Natural killer cell (primary cell): ENCODE data around the gene FOXD4. TPM values are rescaled to one million over a fixed set of nuclear protein-coding genes. Genes with fewer than 3 reads are reported as not detected.
"Not testable (repeated sequence)": the region's sequence is repeated elsewhere in the genome, so short reads cannot be mapped to it uniquely, and the experiment has no call there.

Experiments
- ATAC-seq, 3 donors: fragments of 150-1000 bp in 2 of 3; fragments of 200-7000 bp in 1 of 3; cut with Tn5 transposase; 1 replicate in 1 of 3; 2 replicates in 2 of 3; pipeline ENCODE4 v1.10.0; 2021; ENCODE audit warnings: mild to moderate bottlenecking in 2 of 3, moderate library complexity in 2 of 3
- DNase-seq, 2 donors: peaks; one replicate each; pipeline versions ENCODE4 v3.0.0 to v3.0.0-alpha.2; 2013 to 2021; ENCODE audit warnings: mixed read lengths in 1 of 2
- H3K27ac ChIP-seq: one replicate; pipeline ENCODE4 v1.5.1; 2013; ENCODE audit warnings: mild to moderate bottlenecking, low read length
- H3K27me3 ChIP-seq: one replicate; pipeline ENCODE4 v1.6.1; 2013; ENCODE audit warnings: low read length; ENCODE audit not compliant: control insufficient read depth, insufficient read depth
- H3K36me3 ChIP-seq: one replicate; pipeline ENCODE4 v1.6.1; 2013; ENCODE audit warnings: low read length; ENCODE audit not compliant: control insufficient read depth, insufficient read depth
- H3K4me1 ChIP-seq: one replicate; pipeline ENCODE4 v1.6.1; 2013; ENCODE audit warnings: low read length; ENCODE audit not compliant: control insufficient read depth, insufficient read depth
- H3K4me3 ChIP-seq: one replicate; pipeline ENCODE4 v1.5.1; 2013; ENCODE audit warnings: low read length
- H3K9me3 ChIP-seq: one replicate; pipeline ENCODE4 v1.6.1; 2013; ENCODE audit warnings: low read length; ENCODE audit not compliant: control insufficient read depth, insufficient read depth
- H3K27ac Mint-ChIP-seq, 2 donors: one replicate each; pipeline ENCODE4 v1.8.0; 2022; ENCODE audit warnings: mild to moderate bottlenecking in 2 of 2, mixed read lengths in 2 of 2, moderate library complexity in 1 of 2
- H3K27me3 Mint-ChIP-seq, 2 donors: one replicate each; pipeline ENCODE4 v1.8.0; 2022; ENCODE audit warnings: low read depth in 2 of 2, mixed read lengths in 2 of 2
- H3K36me3 Mint-ChIP-seq: one replicate; pipeline ENCODE4 v1.8.0; 2022; ENCODE audit warnings: mixed read lengths
- H3K4me1 Mint-ChIP-seq, 2 donors: one replicate each; pipeline ENCODE4 v1.8.0; 2022; ENCODE audit warnings: mixed read lengths in 2 of 2
- H3K4me3 Mint-ChIP-seq: one replicate; pipeline ENCODE4 v1.8.0; 2022; ENCODE audit warnings: mild to moderate bottlenecking, moderate library complexity, mixed read lengths
- H3K9me3 Mint-ChIP-seq, 2 donors: one replicate each; pipeline ENCODE4 v1.8.0; 2022; ENCODE audit warnings: mixed read lengths in 2 of 2
- WGBS: methylation state at CpG from one replicate; pipeline ENCODE4 v1.1.7; 2013; ENCODE audit warnings: missing lambda C conversion rate; ENCODE audit not compliant: insufficient coverage; 5-methylcytosine and 5-hydroxymethylcytosine counted together
- intact Hi-C: fragments of 100-400 bp; cut with micrococcal nuclease; formaldehyde crosslinking; loops from one replicate; pipeline ENCODE4 v1.14.2; 2022
- total RNA-seq, 4 donors: library from RNA; stranded (reverse); fragments of 120-200 nt in 1 of 4; gene quantifications; one replicate each; pipeline versions ENCODE4 v1.2.3 to v1.2.4, GENCODE V29; 2013 to 2022

FOXD4 gene
- not detected for total RNA-seq
- total RNA-seq (2013) = not detected

DNA sequence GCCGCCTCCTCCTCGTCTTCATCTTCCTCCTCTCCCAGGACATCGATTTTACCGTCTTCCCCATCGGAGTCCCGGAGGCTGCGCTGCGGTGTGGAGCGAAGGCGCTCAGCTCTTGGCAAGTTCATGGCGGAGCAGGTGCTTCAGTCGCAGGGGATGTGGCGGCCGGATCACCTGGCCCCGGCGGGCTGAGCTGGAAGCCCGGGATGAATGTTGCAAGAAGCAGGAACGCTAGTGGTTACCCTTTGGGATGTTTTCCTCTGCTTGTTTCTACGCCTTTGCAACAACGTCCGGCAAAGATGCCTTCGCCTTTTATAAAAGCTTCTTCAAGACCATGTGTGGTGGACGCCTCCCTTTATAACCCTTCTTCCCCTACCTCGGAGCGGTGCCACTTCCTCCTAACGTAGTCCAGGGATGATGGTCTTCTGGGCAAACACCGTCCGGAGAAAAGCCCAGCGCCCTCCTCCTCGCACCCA is at the start of gene FOXD4:
TSS of gene FOXD4 (minus strand) at position 423 of the 473 bp plus-strand sequence. CDS start at position 125, 298 bp downstream.
- DNase-seq, H3K9me3 Mint-ChIP-seq, H3K36me3 Mint-ChIP-seq, ATAC-seq, H3K36me3 ChIP-seq, intact Hi-C loops, H3K27ac Mint-ChIP-seq, H3K4me3 ChIP-seq, H3K9me3 ChIP-seq, H3K27ac ChIP-seq: not testable (repeated sequence)
- peak within 1 kb of the TSS; percentile 73 for H3K4me3 Mint-ChIP-seq
- WGBS = 23% methylated on average over 20 of the region's 30 CpGs
- Histone ChIP-seq H3K27me3 (peaks cover 13% of the 10 kb centered on the region), H3K4me1 (peaks cover 25% of the 10 kb centered on the region)
- H3K27me3 Mint-ChIP-seq = peaks cover 15 to 24% of the 10 kb centered on the region in 2 donors
- peaks cover 12 to 15% of the 10 kb centered on the region in 2 donors for H3K4me1 Mint-ChIP-seq

DNA sequence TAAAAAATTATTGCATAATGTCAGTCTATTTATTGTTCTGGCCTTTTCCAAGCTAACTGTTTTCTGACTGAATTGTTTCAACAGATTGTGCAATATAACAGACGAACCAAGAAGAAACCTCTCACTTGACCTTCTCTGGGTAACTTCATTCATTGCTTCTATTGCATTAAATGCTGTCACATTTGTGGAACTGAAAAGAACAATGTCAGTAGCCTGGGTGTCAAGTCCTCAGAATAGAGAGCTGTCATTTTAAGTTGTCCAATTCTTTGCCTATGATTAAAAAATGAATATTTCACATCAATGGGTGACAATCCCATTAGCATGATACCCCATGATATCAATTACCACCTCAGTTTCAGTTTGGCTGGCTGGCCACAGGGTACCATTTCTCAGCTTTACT is 41.7 kb upstream of the FOXD4 start:
- H3K9me3 Mint-ChIP-seq = not testable (repeated sequence)

DNA sequence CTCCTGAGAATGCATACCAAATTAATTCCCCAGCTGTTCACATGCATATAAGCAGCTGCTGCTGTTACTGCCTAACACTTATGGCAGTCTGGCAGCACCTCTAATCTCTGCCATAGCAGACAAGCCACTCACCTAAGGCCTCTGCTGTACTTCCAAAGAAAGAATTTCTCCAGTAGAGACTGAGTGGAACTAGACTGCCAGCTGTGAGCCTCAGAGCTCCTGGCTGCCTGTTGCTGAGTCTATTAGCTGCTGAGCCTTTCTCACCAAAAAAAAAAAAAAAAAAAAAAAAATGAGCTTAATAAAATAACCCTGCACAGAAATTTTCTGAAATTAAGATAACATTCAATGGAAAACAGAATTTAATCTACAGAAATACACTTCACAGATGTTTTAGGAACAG is 33.0 kb upstream of the FOXD4 start:
- H3K4me3 ChIP-seq, H3K4me1 ChIP-seq, H3K9me3 Mint-ChIP-seq, intact Hi-C loops, H3K27ac Mint-ChIP-seq, H3K36me3 ChIP-seq, H3K36me3 Mint-ChIP-seq, H3K27me3 ChIP-seq, H3K4me1 Mint-ChIP-seq, H3K27ac ChIP-seq, H3K4me3 Mint-ChIP-seq, ATAC-seq, H3K27me3 Mint-ChIP-seq, DNase-seq, H3K9me3 ChIP-seq: not testable (repeated sequence)

More for the DNA sequence above, 41.7 kb upstream of the FOXD4 start:
- WGBS = 60% methylated on average over 1 of the region's 1 CpG
- H3K36me3 ChIP-seq, H3K27me3 Mint-ChIP-seq, intact Hi-C loops, H3K27ac Mint-ChIP-seq, H3K27ac ChIP-seq, H3K36me3 Mint-ChIP-seq, ATAC-seq, DNase-seq, H3K4me1 Mint-ChIP-seq, H3K27me3 ChIP-seq, H3K4me3 ChIP-seq, H3K4me3 Mint-ChIP-seq, H3K4me1 ChIP-seq, H3K9me3 ChIP-seq: not testable (repeated sequence)

DNA sequence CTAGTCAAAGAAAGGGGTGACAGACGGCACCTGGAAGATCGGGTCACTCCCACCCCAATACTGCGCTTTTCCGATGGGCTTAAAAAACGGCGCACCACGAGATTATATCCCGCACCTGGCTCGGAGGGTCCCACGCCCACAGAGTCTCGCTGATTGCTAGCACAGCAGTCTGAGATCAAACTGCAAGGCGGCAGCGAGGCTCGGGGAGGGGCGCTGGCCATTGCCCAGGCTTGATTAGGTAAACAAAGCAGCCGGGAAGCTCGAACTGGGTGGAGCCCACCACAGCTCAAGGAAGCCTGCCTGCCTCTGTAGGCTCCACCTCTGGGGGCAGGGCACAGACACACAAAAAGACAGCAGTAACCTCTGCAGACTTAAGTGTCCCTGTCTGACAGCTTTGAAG is 21.7 kb upstream of the FOXD4 start:
- H3K27me3 Mint-ChIP-seq, H3K27ac ChIP-seq, H3K27me3 ChIP-seq, H3K9me3 ChIP-seq, DNase-seq, H3K4me3 Mint-ChIP-seq, H3K36me3 ChIP-seq, H3K36me3 Mint-ChIP-seq, H3K9me3 Mint-ChIP-seq, H3K4me1 ChIP-seq, H3K4me3 ChIP-seq, ATAC-seq, intact Hi-C loops, H3K4me1 Mint-ChIP-seq, H3K27ac Mint-ChIP-seq: not testable (repeated sequence)
- 99% methylated on average over 16 of the region's 17 CpGs for WGBS

DNA sequence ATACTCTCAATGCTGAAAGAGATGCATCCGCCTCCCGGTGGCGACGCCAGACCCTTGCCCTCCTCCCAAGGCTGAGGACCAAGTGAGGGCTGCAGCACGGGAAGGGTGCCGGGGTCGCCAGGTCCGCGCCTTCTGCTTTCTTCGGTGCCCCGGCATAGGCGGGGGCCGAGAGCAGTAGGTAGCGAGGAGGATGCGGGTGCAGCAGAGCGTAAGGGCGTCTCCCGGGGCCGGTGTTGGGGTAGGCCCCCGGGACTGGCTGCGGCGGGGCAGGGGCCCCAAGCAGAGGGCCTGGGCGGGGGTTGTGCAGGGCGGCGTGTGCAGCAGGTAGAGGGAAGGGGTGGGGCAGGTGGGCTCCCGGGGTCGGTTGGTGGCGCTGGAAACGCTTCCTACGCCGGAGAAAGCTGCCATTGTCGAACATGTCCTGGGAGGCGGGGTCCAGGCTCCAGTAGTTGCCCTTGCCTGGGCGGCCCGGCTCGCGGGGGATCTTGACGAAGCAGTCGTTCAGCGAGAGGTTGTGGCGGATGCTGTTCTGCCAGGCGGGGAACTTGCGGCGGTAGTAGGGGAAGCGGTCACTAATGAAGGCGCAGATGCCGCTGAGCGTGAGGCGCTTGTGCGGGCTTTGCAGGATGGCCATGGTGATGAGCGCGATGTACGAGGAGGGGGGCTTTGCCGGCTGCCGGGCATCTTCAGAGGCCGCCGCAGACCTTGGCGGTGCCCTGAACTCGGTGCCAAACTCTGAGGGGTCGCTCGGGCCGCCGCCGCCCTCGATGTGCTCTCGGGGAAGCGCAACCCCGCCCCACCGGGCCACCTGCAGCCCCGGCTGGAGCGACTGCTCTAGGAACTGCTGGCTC is 848 bp downstream of the FOXD4 start:
- Mint-ChIP-seq H3K27me3 (peaks cover 15 to 24% of the 10 kb centered on the region in 2 donors), H3K4me1 (peaks cover 12 to 15% of the 10 kb centered on the region in 2 donors), H3K4me3 (peak overlapping the region; percentile 73)
- H3K9me3 Mint-ChIP-seq, ATAC-seq, H3K36me3 Mint-ChIP-seq, intact Hi-C loops, H3K27ac ChIP-seq, H3K27ac Mint-ChIP-seq, H3K9me3 ChIP-seq, H3K36me3 ChIP-seq, H3K4me3 ChIP-seq: not testable (repeated sequence)
- DNase-seq = peak in 1 of 2 donors; percentile 16
- peaks cover 16% of the 10 kb centered on the region for H3K27me3 ChIP-seq
- WGBS = 3% methylated on average over 44 of the region's 71 CpGs
- H3K4me1 ChIP-seq = peaks cover 25% of the 10 kb centered on the region

DNA sequence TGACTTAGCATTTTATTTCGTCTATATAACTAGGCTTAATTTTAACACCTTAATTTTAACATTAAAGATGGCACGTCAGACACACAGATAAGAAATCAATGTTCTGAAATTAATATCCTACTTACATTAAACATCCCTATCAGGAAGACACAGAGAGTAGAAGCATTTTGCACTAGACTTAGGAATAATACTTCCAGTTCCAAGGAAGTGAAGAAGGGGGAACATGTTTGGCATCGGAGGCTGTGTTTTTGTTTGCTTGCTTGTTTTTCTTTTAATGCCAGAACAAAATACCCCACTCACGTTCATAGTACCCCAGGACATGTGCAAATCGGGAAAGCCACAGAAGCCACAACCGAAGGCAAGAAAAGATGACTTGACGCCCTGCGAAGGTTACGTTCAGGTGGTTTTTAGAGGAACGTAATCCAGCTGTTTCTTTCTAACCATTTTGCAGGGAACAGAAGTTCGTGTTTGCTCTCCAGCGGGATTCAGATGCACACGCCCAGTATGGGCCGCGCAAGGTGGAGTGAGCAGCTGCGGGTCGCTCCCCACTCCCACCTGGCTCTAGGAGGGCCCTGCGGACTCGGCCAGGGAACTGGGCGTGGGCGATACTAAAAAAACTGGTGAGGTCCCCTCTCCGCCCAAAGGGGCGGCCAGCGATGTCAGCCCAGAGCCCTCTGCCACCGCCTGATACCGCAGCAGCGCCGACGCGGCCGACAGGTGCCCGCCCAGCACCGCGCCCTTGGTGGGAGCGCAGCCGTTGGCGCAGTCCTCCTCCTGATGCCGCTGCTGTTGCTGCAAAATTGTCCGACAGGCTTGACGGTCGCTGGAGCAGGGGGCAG is 1.8 kb downstream of the FOXD4 start:
- H3K4me3 ChIP-seq, H3K27ac ChIP-seq, ATAC-seq, intact Hi-C loops, H3K9me3 Mint-ChIP-seq, H3K9me3 ChIP-seq, H3K36me3 ChIP-seq, H3K27ac Mint-ChIP-seq, H3K36me3 Mint-ChIP-seq: not testable (repeated sequence)
- Mint-ChIP-seq H3K4me3 (peak overlapping the region; percentile 72), H3K4me1 (peaks cover 12 to 15% of the 10 kb centered on the region in 2 donors), H3K27me3 (peaks cover 15 to 24% of the 10 kb centered on the region in 2 donors)
- WGBS = 13% methylated on average over 29 of the region's 41 CpGs
- peak in 1 of 2 donors; percentile 2 for DNase-seq
- H3K27me3 ChIP-seq = peaks cover 16% of the 10 kb centered on the region
- peaks cover 25% of the 10 kb centered on the region for H3K4me1 ChIP-seq

DNA sequence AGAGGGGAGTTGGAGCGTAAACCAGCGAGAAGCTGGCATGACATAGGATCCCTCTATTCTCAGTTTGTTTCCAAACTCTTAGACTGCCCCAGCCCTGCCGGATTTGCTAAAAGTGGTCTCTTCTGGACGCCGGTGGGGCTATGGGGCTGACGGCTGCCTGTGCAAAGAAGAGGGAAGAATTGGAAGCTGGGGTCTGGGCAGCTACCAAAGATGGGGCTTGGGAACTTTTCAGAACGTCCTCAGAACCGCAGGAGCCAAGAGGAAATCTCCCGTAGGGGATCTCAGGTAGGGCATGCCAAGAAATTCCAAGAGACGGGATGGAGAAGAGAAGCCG is 3.1 kb downstream of the FOXD4 start:
- H3K27ac Mint-ChIP-seq, DNase-seq, H3K4me3 Mint-ChIP-seq, H3K9me3 Mint-ChIP-seq, H3K4me3 ChIP-seq, H3K9me3 ChIP-seq, H3K36me3 Mint-ChIP-seq, ATAC-seq, intact Hi-C loops, H3K27ac ChIP-seq, H3K36me3 ChIP-seq: not testable (repeated sequence)
- peaks cover 16% of the 10 kb centered on the region for H3K27me3 ChIP-seq
- H3K4me1 ChIP-seq = peaks cover 25% of the 10 kb centered on the region
- peaks cover 15 to 24% of the 10 kb centered on the region in 2 donors for H3K27me3 Mint-ChIP-seq
- WGBS = 6% methylated on average over 6 of the region's 11 CpGs
- peaks cover 12 to 15% of the 10 kb centered on the region in 2 donors for H3K4me1 Mint-ChIP-seq
